SKM-1 (cell line): ENCODE data around the gene SKAP1.
"Not testable (repeated sequence)": the region's sequence is repeated elsewhere in the genome, so short reads cannot be mapped to it uniquely, and the experiment has no call there.

Experiments
- DNase-seq: peaks from one replicate; lab custom pipeline; 2025; ENCODE audit not compliant: unreplicated experiment; lab: John Stamatoyannopoulos, UW

The SKAP1 gene

GRCh38 chr17:48223945-48224344, 206.1 kb downstream of the SKAP1 start:
- DNase-seq: no peak

DNA sequence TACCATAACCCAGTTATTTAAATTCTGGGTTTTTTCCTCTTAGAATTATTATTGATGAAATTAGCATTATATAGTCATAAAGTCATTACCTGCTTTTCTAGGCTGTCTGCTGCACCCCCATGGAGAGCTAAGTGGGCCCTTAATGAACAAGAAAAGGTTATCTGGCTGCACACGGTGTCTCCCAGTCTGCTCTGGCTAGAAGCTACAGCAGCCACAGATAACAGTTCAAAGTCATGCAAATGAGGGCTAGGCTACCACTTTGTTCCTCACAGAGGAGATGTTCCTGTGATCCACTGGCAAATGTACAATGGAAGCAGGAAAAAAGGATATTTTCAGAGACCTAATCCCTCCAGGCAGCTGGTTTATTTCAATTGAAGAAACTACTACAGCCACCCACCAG, 210.4 kb downstream of the SKAP1 start:
- DNase-seq: no peak

DNA sequence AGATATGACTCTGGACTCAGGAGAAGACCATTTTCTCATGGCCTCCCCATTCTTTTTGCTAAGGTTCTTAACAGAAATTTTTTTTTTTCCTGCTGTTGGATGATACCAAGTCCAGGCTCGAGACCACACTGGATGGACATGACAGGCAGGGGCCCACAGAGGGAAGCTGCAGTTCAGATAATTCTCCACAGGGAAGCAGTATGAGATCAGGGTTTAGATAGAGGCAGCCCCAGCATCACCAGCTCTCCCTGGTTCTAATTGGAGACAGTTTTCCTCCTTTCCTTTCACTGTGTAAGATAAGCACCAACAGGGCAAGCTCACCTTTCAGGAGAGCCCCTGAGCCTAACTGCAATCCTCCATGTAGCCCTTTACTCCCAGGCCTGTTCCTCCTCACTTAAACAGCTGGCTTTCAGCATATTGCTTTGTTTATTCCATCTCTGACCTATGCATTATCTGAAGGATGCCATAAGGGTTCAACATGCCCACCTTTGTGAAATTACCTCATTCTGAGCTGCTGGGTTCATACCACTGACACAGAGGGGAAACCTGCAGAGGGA, 214.4 kb downstream of the SKAP1 start:
- DNase-seq: peak; percentile 18

GRCh38 chr17:48213797-48214196, 216.2 kb downstream of the SKAP1 start:
- DNase-seq: no peak

DNA sequence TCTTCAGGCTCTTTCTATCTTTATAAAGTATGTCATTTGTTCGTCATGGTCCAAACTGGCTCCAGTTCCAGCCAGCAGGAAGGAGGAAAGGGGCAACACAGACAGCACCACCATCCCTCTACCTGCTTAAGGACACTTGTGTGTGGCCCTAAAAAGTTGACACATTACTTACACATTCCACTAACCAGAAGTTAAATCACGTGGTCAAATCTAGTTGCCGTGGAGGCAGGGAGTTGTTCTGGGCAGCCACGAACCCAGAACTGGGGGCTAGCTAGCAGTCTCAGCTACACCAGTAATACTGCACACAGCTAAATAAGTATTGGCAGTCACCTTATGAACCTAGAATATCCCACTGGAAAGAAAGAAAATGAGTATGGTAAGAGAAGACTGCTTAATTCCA, 218.2 kb downstream of the SKAP1 start:
- DNase-seq: no peak

DNA sequence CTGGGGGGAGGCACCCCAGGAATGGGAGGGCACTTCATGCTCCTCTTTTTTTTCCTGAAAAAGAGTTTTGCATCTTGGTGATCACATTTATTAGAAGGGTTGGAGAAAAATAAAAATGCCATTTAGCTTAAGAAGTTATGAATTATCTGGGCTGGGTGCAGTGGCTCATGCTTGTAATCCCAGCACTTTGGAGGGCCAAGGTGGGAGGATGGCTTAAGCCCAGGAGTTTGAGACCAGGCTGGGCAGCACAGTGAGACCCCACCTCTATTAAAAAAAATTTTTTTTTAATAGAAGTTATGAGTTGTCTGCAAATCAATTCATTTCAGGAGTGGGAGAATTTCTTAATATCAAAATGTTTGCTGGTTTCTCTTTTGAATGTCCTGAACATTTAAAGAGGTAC, 219.0 kb downstream of the SKAP1 start:
- no peak for DNase-seq

DNA sequence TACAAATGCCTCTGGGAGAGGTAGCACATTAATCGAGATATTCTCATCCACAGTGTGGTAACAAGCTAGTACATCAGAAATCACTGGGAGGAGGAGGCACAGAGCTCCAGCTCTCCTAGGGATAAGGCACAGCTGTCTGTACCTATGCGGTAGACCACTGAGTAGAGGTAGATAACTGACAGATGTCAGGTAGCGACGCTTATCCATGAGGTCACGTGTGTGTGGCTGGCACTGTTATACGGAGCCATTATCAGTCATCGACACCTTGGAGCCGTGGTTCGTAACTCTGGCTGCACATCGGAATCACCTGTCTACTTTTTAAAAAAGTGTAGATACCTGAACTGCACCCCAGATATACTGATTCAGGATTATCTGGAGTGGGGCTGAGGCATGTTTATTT, 220.0 kb downstream of the SKAP1 start:
- DNase-seq: no peak

GRCh38 chr17:48207776-48208544, 222.1 kb downstream of the SKAP1 start:
- no peak for DNase-seq

DNA sequence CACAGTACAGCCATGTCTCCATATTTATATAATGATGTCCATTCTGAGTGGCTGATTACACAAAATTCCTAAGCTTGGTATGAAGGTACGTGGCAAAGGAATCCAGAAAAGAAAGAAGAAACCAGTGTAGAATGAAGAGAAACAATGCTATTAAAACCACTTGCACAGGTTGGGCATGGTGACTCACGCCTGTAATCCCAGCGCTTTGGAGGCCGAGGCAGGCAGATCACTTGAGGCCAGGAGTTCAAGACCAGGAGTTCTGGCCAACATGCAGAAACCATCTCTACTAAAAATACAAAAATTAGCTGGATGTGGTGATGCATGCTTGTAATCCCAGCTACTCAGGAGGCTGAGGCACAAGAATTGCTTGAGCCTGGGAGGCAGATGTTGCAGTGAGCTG, 223.0 kb downstream of the SKAP1 start:
- DNase-seq: not testable (repeated sequence)

GRCh38 chr17:48202959-48203358, 227.1 kb downstream of the SKAP1 start:
- DNase-seq: no peak

- DNase-seq: no peak
Observed at GRCh38 chr17:48198950-48199541, 231.0 kb downstream of the SKAP1 start.

DNA sequence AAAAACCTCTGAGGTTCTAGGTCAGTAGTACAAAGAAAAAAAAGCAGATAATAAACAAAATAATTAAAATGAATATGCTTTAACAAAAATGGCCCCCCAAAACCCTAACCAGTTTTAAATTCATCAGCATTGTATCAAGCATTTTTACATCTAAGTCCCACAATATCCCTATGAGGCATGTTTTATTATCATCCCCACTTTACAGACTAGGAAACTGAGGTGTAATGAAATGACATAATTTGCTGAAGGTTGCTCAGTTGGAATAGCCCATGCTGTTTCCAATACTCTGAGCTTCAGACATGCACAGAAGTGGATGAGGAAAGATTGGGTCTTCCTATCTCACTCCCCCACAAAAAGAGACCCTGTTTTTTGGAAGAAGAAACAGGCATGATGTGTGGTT, 234.1 kb downstream of the SKAP1 start:
- DNase-seq: no peak

DNA sequence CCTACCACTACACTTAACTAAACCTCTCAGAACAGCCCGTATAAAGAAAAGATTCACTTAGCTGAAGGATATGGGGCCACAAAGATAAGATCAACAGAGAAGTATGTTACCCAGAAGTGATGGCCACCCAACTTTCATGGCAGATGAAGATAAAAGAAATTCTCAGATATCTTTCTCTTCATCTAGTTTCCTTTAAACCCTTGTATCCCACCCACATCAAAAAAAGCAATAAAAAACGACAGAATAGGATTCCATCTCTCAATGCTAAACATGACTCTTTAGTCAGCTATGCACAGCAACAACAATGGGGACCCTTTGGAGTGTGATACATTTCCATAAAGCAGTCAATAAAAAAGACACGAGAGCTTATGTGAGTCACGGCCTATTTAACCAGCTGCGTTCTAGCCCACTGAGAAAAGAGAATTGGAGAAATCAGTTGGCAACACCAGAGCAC, 235.9 kb downstream of the SKAP1 start:
- no peak for DNase-seq

- DNase-seq: no peak
Observed at GRCh38 chr17:48192321-48192731, 237.7 kb downstream of the SKAP1 start.

DNA sequence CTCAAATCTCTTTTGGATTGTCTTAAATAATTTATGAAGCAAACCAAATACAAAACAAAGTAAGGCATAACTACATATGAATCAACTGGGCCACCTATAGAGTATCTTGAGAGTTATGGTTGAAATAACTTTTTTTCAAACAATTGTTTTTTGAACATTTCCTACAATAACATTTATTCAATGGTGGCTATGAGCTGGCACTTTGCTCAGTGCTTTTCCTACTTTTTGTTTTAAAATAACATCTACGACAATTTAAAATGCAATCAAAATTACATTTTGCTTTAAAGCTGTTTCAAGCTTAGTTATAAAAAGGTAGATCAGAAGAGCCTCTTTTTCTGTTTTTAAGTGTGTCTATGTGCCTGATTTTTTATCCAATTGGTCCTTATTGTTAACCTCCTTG, 238.7 kb downstream of the SKAP1 start:
- no peak for DNase-seq

DNA sequence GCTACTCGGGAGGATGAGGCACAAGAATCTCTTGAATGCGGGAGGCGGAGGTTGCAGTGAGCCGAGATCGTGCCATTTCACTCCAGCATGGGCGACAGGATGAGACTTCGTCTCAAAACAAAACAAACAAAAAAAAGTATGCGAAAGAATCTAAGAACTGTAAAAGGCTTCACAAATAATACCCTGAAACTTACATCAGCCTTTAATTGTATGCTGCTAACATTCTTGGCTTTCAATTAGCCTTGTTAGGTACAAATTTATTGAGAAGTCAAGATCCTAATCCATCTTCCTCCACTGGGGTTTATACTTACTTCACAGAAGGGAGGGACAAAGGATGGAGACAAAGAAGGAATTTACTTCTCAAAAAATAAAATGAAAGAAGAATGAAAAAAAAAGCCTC, 239.1 kb downstream of the SKAP1 start:
- DNase-seq: no peak

GRCh38 chr17:48187872-48188608, 242.0 kb downstream of the SKAP1 start:
- no peak for DNase-seq

DNA sequence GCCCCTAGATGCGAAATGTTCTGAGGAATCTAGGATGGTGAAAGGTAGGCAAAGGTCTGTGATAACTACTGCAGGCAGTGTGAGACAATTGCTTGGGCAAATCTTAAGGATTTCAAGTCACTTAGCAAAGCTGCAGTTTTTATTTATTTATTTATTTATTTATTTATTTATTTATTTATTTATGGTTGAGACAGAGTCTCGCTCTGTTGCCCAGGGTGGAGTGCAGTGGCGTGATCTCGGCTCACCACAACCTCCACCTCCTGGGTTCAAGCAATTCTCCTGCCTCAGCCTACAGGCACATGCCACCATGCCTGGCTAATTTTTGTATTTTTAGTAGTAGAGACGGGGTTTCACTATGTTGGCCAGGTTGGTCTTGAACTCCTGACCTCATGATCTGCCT, 243.7 kb downstream of the SKAP1 start:
- not testable (repeated sequence) for DNase-seq

- no peak for DNase-seq
Observed at GRCh38 chr17:48184721-48185120, 245.3 kb downstream of the SKAP1 start.

- DNase-seq: no peak
Observed at GRCh38 chr17:48181653-48182052, 248.4 kb downstream of the SKAP1 start.

DNA sequence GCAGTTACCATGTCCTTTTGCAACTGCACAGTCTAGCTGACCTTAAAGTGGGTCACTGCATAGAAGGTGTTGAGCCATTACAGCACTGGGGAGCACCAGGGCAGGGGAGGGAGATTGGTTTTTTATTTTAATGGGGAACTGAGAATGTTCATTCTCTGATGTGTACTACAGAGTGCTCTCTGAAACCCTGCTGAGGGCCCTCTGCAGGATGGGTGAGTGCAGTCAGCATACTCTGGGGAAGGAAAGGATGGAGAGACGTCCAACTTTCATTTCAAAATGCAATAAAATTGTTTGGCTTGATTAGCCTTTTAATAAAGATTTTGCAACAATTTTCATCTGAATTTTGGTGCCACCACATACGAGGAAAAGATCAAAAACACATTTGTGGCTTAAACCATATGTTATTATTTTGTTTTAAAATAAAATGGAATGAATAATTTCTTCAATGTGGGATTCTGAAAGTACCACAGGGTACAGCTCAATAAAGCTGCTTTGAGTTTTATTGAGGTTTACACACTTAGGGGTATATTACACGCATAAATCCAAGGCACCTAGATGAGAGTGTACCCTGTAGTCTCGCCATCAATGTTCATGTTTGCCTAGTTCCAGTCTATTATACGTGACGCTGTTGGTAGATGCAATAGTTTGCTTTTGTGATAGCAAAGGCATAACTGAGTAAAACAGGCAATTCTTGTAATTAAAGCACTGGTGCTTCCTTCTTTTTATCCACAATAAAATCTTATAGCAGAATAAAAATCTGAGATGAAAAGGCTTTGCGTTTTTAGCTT, 249.0 kb downstream of the SKAP1 start:
- DNase-seq: no peak
